ENCODE measurements around the gene BICC1. TPM values are rescaled to one million over a fixed set of nuclear protein-coding genes. Genes with fewer than 3 reads are reported as not detected.
"Not testable (repeated sequence)": the region's sequence is repeated elsewhere in the genome, so short reads cannot be mapped to it uniquely, and the experiment has no call there.

BICC1 gene
- polyA plus RNA-seq, 10 donors = 18.7 to 25.4 (median 21.1) TPM

GRCh38 chr10:58853668-58854067 lies 341.0 kb downstream of the BICC1 start:
- no peak for DNase-seq

GRCh38 chr10:58854811-58855210 lies 342.1 kb downstream of the BICC1 start:
- no peak for DNase-seq

GRCh38 chr10:58856508-58857240 lies 344.0 kb downstream of the BICC1 start:
- peak; percentile 39 to 83 (median 53) for DNase-seq

GRCh38 chr10:58857251-58857805 lies 344.7 kb downstream of the BICC1 start:
- no peak for DNase-seq

GRCh38 chr10:58858123-58858522 lies 345.5 kb downstream of the BICC1 start:
- DNase-seq = not testable (repeated sequence)

GRCh38 chr10:58859526-58859925 lies 346.9 kb downstream of the BICC1 start:
- no peak for DNase-seq

GRCh38 chr10:58867683-58868082 lies 355.0 kb downstream of the BICC1 start:
- no peak for DNase-seq

- no peak for DNase-seq
Measured at GRCh38 chr10:58868736-58869435, 356.2 kb downstream of the BICC1 start.

GRCh38 chr10:58870070-58870469 lies 357.4 kb downstream of the BICC1 start:
- DNase-seq = no peak

GRCh38 chr10:58873161-58873560 lies 360.5 kb downstream of the BICC1 start:
- no peak for DNase-seq

Other genes starting within 250 kb of the BICC1 start
- gene IPMK, start 245.0 kb upstream of the BICC1 start, polyA plus RNA-seq (ENCODE audit: insufficient read length in 10 of 10) = 1 to 10 TPM; 3.4 to 5.8 (median 4.4) TPM
- 10 to 100 TPM; 19.4 to 27.5 (median 22.4) TPM for gene CISD1, start 243.7 kb upstream of the BICC1 start, polyA plus RNA-seq (ENCODE audit: insufficient read length in 10 of 10)
- gene UBE2D1, start 177.9 kb upstream of the BICC1 start, polyA plus RNA-seq (ENCODE audit: insufficient read length in 10 of 10) = 10 to 100 TPM; 14.2 to 21.5 (median 17.7) TPM
- 10 to 100 TPM; 30.0 to 39.5 (median 36.2) TPM for gene TFAM, start 127.5 kb upstream of the BICC1 start, polyA plus RNA-seq (ENCODE audit: insufficient read length in 10 of 10)